NCI-H1694 (cell line): ENCODE results near the gene JADE2.
"Not testable (repeated sequence)": the region's sequence is repeated elsewhere in the genome, so short reads cannot be mapped to it uniquely, and the experiment has no call there.

Experiments used
- DNase-seq: peaks from one replicate; lab custom pipeline; 2025; lab: John Stamatoyannopoulos, UW

JADE2 gene

DNA sequence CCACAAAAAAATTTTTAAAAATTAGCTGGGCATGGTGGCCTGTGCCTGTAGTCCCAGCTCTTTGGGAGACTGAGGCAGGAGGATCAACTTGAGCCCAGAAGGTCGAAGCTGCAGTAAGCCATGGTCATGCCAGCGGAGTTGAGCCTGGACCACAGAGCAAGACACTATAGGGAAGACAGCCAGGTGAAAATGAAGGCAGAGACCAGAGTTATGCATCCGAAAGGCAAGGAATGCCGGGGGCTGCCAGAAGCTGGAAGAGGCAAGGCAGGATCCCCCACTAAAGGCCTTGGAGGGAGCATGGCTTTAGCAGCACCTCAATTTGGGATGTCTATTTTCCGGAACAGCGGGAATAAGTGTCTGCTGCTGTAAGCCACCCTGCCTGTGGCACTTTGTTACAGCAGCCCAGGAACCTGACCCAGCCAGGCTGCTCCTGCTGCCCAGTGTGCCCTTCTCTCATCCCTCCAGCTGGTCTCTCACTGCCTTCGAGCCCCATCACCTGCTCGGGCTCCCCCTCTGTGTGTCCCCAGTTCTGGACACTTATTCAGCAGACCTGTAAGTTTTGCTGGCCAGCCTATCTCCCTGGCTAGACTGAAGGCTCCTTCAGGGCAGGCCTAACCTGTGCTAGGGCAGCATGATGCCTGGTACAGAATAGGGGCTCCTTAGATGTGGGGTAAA lies 16.8 kb upstream of the JADE2 start:
- DNase-seq: no peak

DNA sequence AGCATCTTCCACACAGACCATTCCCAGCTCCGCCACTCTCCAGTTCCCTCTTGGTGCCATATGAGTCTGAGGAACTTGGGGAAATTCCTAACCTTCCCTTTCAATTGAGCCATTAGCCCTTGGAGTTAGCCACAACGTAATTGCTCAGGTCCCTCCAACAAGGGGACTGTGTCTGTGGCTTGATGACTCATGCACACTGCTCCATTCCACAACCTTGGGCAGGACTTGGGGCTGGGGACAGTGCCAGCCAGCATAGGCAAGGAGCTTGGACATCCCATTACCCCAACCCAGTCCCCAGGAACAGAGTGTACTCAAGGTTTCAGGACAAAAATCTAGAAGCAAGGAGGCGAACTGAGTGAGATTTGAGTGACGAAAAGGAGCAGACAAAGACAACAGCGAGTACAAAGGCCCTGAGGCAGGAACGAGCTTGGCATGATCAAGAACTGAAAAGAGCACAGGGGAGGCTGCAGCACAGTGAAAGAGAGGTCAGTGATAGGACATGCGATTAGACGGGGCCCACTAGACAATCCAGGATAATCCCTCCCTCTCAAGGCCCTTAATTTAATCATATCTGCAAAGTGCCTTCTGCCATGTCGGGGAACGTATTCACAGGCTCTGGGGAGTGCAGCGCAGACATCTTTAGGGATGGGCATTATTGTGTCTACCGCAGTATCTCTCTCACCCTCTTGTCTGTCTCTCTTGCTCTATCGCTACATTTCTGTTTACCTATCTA lies 16.0 kb upstream of the JADE2 start:
- no peak for DNase-seq

DNA sequence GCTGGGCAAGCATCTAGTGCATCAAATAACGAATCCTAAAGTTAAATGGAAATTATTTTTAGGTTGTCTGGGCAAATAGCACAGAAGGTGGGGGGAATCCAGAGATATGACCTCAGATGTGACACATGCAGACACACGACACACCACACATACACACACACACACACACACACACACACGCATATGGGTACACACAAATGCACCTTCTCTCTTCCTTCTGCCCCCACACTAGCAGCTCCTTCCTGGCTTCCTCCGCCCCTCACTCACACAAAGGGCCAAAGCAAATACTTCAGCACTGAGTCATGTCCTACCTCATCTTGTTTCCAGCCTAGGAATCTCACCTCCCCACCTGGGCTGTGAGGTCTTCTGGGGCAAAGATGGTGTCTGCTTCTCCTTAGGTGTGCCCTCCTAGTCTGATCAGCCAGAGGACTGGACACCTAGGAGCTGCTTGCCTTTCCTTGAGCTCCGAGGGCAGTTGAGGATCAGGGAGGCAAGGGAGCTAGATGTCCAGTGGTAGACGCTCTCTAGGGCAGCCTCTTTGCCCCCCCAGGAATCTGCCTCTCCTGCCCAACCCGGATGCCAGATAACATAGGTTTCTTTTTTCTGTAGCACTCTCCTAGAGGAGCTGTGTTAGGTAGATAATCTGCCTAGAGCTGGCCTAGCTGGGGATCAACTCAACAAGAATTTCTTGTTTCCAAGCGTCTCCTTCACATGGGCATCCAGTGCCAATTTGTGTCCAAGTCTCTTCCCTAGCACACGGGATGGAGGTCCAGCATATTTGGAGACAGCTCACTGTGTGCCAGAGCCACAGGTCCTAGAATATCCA lies 14.3 kb upstream of the JADE2 start:
- no peak for DNase-seq

DNA sequence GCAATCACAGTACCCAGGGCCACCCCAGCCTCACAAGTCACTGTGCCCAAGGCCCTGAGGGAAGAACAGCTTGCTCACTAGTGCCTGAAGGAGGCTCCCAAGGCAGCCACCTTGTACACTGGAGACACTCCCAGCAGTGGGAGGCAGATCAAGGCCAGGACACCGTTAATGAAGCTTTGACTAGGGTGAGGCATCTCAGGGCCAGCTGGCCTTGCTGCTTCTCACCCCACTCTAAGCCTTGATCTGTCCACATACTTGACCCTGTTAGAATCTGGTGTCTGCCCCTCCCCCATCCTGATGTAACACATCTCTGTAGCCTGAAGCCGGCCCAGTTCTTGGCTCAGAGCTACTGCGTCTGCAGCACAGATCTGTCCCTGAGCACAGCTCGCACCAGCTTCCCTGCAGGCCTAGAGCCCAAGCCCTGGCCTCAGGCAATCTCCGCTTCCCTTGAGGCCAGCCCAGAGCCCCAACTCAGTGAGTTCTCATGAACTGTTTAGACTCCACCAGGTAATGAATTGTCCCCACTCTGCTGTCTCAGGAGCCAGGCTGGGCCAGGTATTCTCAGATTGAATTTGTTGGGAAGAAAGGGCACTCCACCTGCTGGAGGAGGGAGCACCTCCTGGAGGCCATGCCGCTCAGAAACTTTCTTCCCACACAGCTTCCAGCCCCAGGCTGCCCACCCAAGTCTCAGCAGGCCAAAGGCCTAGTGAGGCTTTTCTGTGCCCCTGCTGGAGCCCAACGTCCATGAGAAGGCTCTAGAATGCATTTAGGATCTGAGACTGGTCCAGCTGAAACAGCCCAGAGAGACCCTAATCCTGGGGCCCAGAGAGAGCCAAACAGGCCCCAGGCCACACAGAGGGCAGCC lies 13.4 kb upstream of the JADE2 start:
- no peak for DNase-seq

DNA sequence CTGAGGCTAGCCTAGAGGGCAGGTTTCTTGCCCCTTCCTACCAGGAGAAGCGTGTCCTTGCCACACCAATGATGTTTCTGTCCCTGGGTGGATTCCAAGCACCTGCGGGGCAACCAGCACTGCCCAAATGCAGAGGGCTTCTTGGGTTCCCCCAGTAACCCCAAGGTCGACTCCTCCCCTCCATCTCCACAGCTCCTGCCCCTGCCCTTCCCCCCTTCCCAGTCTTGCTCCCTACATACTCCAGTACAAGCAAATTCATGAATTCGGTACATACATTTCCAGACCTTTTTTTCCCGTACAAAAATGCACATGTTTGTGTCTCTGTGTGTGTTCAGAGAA lies 12.8 kb upstream of the JADE2 start:
- DNase-seq: no peak

DNA sequence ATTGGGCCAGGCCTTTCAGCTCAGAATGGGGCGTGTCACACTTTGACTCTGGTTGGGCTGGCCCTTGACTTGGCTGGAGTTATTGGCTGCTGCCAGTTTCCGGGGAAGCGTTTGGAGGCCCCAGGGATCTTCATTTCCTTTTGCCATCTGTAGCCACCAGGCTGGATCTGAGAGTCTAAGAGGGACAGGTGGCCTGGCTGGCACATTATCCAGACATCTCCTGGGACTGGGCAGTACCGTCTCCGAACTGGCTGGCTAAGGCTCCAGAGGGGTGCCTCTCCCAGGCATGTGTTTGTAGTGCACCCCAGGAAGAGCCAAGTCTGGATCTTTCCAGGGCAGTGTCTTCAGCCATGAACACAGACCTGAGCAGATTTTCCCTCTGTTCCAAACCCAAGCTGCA lies 9.7 kb upstream of the JADE2 start:
- DNase-seq: no peak

DNA sequence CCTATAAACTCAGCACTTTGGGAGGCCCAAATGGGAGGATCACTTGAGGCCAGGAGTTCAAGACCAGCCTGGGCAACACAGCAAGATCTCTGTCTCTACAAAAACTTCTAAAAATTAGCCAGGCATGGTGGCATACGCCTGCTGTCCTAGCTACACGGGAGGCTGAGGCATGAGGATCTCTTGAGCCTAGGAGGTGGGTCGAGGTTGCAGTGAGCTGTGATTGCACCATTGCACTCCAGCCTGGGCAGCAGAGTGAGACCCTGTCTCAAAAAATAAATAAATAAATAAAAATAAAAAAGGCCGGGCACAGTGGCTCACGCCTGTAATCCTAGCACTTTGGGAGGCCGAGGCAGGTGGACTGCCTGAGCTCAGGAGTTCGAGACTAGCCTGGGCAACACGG lies 8.5 kb upstream of the JADE2 start:
- DNase-seq: not testable (repeated sequence)

DNA sequence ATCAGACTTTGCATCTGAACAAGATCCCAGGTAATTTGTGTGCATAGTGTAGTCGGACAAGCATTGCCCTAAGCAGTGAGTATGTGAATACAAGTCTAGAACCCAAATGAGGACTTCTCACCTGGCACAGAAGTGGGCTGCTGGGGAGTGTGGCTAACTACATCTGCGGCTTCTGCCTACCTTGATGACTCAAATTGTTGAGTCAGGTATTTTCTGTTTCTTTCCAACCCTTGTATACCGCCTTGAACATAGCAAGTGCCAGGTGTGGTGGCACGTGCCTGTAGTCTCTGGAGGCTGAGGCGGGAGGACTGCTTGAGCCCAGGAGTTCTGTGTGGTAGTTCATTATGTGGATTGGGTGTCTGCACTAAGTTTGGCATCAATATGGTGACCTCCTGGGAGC lies 7.9 kb upstream of the JADE2 start:
- DNase-seq: no peak

DNA sequence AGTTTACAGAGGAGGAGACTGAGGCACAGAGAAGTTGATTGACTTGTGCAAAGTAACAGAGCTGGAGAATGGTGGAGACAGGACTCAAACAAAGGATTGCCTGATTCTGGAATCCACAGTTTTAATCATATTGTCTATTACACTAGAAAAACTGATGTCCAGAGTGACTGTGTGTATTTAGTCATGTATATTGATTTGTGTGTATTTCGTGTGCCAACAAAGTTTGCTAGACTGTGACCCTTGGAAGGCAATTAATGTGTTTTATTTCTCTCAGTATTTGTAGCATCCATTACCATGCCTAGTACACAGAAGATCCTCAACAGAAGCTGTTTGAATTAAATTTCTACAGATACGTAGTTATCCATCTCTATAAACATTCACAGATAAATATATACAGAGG lies 5.5 kb upstream of the JADE2 start:
- DNase-seq: no peak

DNA sequence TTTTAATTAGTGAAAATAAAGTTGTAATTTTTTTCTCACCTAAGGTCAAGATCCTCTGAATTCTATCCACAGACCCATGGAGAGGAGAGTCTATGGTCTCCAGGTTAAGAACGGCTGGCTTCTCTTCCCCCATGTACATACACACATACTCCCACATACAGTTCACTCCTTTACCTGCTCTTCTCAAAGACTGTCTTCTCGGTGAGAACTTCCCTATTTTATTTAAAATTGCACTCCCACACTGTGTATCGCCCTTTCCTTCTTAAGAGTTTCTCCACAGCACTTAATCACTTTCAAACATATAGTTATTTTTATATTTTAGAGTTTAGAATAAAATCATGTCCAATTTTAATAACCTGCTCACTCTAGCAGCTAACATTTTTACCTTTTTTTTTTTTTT lies 3.6 kb upstream of the JADE2 start:
- DNase-seq: no peak

DNA sequence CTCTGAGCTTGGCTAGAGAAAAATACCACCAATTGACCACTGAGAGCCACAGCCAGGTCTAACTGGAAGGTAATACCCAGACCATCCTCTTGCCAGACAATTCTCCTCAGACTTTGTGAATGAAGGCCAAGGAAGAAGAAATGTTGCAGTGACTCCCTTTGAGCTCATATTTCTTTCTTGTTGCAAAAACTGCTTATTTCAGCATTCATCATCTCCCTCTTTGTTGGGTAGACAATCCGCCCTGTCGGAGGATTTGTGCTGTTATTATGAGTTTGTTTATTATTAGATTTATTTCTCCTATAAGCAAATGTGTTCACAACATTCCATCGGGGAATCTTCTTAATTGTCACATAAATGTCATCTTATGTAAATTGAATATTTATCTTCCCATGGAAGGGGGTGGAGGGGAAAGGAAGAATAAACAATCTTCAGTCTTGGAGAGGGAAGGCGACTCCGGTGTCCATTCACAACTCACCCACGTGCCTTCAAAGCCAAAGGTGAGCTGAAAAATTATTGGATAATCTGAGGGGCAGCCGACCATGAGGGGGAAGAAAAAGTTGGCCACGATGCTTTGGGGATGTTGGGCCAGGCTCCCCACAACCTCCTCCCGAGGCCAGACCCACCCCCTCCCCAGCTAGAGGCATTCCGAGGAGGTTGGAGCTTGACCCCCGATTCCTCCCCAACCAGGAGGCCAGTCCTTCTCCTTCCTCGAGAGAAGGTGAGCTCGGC lies 1.8 kb upstream of the JADE2 start:
- DNase-seq: no peak

DNA sequence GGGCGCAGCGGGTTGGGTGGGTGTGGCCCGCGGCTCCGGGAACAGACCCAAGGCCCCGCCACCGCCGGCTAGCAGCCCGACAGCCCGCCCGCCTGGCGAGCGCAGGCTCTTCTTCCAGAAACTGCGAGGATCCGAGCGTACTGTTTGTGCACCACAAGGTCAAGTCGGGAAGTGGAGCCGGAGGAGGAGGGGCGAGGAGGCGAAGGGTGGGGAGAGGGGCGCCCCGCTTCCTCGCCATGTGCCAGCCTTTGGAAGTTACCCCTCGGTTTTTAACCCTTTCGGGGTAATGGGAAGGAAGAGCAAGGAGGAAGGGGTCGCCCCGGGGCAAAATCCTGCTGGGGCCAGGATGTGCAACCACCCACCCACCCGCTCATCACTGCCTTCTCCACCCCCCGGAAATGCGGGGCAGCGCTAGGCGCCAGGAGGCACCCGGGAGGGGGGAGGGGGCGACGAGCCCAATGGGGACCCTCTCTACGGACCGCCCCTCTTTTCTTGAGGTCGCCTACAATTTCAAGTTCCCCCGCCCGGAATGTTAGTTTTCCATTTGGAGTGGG lies 1.1 kb upstream of the JADE2 start:
- DNase-seq: no peak

DNA sequence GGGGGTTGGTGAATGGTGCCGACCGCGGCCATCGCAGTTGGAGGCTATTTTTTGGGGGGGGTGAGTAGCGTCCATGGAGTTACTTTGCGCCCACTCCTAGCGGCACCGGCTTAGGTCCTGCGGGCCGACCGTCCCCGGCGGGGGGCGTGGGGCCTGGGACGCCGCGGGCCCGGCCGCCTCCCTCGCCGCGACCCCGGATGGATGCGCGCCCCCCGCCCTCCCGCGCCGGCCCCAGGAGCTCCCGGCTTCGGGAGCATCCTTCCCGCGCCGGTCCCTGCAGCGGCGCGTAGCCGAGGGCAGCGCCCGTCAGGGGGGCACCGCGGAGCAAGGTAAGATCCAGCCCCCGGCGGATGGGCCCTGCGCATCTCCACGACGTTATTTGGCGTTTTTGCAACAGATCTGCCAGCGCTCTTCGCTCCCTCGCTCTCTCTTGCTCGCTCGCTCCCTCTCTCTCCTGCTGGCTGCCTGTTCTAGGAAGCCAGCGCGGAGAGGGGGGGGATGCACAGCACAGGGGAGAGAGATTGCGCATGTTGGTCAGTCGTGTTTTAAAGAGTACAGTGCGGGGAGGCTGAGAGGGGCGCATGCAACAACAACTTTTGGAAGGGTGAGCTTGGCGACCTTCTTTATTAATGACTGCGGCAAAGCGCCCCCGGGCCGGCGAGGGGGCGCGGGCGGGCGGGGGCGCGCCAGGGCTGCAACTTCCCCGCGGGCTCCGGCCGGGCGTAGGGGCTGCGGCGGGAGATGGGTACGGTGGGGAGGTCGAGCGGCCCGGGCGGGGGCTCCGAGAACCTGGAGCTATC lies 413 bp downstream of the JADE2 start:
- peak; percentile 21 for DNase-seq

DNA sequence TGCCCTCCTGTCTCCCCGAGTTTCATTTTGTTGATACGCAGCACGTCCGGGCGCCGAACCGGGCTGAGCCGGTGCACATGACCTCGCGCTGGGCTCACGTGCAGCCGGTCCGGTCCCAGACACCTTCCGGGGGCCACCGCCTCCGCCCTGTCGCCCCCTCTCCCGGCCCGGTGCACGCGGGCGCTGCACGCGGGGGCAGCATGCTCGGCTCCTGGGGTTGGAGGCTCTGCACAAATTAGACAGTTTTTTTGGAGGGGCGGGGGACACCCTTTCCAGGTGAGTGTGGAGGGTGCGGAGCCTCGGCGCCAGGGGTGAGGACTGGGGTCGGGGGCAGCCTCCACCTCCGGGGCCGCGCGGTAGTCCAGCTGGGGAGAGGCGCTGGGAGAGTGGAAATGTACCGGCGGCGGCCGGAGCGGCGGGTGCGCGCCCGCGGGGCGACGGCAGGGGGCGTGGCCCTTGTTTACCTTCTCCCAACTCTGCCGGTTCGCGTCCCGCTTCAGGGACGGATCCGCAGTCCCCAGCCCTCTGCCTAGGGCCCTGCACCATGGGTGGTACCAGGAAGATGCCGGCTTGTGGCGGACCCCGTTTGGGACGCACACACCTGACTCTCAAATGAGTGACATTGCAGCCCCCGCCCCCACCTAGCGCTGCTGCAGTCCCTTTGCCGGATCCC lies 1.1 kb downstream of the JADE2 start:
- DNase-seq: peak; percentile 63

DNA sequence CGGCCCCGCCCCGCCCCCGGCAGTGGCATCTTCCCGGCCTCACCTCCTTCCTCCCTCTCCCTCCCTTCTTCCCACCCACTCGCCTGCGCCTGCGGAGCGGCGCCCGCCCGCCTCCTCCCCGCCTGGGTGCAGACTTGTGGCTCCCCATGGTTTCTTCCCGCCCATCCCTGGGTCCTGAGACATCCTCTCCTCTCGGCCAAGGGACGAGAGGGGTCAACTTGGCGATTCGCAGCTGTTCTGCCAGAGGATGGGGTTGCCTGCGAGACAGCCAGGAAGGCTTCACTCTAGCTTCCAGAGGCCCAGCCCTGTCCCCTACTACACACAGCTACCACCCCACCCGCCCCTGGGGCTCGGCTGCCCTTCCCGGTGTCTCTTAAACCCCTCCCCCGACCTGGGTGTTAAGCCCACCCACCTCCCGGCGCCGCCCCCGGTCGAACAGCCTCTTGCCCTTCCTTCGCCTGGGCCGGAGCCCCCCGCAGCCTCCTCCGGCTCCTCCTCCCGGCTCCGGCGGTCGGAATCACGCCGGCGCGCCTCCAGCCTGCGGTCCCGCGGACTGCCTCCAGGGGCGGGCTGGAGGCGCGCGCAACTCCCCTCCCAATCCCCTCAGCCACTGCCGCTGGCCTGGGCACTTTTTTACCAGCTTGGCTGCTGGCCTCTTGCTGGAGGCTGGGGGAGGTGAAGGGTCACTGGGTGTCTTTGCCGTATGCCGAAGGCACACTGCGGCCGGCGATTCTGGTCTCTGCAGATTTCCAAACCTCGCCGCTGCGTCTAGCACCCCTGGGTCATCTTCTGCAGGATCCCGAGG lies 1.9 kb downstream of the JADE2 start:
- DNase-seq: peak; percentile 66

DNA sequence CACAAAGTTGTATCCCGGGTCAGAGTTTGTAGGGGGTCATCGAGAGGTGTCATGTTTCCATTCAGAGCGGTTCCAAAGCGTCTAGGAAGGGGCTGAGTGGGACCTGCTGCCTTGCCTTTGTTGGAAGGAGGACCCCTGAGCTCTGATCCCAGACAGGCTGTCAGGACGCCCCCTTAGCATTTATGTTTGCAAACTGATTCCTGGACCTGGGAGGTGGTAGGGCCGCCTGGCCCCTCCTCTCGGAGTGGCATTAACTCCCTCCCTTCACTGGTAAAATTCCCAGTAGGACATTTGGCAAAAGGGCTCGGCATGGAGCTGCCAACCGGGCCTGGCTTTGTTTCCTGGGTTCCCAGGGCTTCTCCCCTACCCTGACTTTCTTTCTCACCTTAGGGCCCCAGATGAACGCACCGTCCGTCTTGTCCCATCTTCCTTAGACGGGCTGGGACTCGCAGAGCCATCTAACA lies 2.5 kb downstream of the JADE2 start:
- DNase-seq: no peak

DNA sequence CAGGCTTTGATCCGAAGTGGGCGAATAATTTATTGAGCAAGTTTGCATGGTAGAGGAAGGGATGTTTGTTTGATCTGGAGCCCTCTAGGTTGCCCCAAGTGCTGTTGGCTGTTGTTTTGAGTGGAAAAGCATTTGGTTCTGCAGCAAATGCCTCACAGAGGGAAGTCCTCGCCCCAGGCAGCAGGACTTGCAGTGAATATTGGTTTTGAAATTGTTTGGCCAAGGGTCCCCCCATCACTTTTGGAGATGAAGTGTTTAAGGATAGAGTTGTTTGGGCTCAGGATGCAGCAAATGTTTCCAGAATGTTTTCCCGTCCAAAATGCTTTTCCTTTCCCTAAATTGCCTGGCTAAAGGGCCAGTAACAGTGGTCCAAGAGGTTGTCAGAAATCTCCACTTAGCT lies 3.1 kb downstream of the JADE2 start:
- DNase-seq: no peak

DNA sequence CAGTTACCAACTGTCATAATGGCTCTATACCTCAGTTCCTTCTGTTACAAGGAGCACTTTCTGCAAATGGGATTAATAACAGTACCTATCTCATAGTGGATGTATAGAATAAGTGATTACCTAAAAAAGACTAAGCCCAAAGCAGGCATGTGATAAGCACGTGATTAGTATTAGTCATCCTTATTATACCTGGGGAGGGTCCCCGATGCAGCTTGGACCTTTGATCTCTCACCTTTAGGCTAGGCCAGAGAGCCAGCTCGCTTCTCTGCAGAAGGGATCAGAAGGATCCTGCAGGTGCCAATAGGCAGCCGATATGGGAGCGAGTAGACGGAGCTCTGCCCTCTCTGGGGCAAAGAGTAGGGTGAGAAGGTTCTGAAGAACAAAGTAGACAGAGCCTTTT lies 4.0 kb downstream of the JADE2 start:
- no peak for DNase-seq
